Measurements from ENCODE around the gene WSB1.

Gene WSB1

GRCh38 chr17:27295945-27296344 lies 2.0 kb downstream of the WSB1 start:
- Histone ChIP-seq H3K4me2 (ENCODE audit: low read depth, low read length, poor library complexity, severe bottlenecking) (peak overlapping the region; percentile 73), H3K79me2 (ENCODE audit: insufficient read depth, low read length) (peaks cover 70% of the 10 kb centered on the region), H3K4me3 (ENCODE audit: low read length, poor library complexity, severe bottlenecking) (peak overlapping the region; percentile 98), H3F3A (ENCODE audit: low read depth) (no peaks in the 10 kb centered on the region), H3K9ac (ENCODE audit: low read depth, low read length, poor library complexity, severe bottlenecking) (peak overlapping the region; percentile 96), H3K9me3 (ENCODE audit: insufficient read depth, low read depth, low read length) (no peaks in the 10 kb centered on the region), H3K27me3 (ENCODE audit: insufficient read depth, low read length, poor library complexity, severe bottlenecking) (no peaks in the 10 kb centered on the region), H3K36me3 (ENCODE audit: insufficient read depth, low read length) (no peaks in the 10 kb centered on the region), H3K9me2 (replicated peaks; ENCODE audit: low read depth, low read length) (no peaks in the 10 kb centered on the region), H3K4me1 (ENCODE audit: insufficient read depth, low read length, poor library complexity, severe bottlenecking) (peaks cover 47% of the 10 kb centered on the region), H2AFZ (ENCODE audit: low read length) (no peak overlapping the region), H4K20me1 (ENCODE audit: insufficient read depth, low read length, poor library complexity, severe bottlenecking) (peaks cover 65% of the 10 kb centered on the region)
- no peak for TF ChIP-seq CTCF (conservative IDR thresholded peaks at IDR 0.05; ENCODE audit: low read length)

DNA sequence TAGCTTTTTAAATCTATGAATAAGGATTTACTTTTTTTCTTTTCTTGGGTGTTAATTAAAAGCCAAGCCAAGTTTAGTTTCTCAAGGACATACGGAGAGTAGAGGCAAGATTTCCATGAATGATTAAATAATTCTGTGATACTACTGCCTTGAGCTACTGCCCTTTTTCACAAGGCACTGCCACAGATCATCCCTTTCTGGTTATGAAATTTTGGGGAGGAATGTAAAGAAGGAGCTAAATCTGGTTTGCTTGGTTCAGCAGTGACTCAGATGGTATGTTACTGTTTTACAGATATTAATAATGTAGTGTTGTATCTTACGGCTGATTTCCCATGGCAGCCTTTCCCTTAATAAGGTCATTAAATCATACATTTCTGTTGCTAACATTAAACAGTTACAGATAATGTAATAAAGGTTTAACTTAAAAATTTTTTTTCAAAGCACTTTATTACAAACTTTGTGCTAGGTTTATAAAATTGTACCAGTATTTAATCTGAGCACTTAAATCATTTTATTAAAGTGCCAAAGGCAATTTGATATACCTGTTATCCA lies 2.6 kb downstream of the WSB1 start:
- Histone ChIP-seq H3K9me3 (ENCODE audit: insufficient read depth, low read depth, low read length) (no peaks in the 10 kb centered on the region), H3K27me3 (ENCODE audit: insufficient read depth, low read length, poor library complexity, severe bottlenecking) (no peaks in the 10 kb centered on the region), H2AFZ (ENCODE audit: low read length) (no peak overlapping the region), H3K79me2 (ENCODE audit: insufficient read depth, low read length) (peaks cover 76% of the 10 kb centered on the region), H4K20me1 (ENCODE audit: insufficient read depth, low read length, poor library complexity, severe bottlenecking) (peaks cover 71% of the 10 kb centered on the region), H3K4me3 (ENCODE audit: low read length, poor library complexity, severe bottlenecking) (peak overlapping the region; percentile 98), H3K36me3 (ENCODE audit: insufficient read depth, low read length) (no peaks in the 10 kb centered on the region), H3F3A (ENCODE audit: low read depth) (no peaks in the 10 kb centered on the region), H3K9ac (ENCODE audit: low read depth, low read length, poor library complexity, severe bottlenecking) (peak overlapping the region; percentile 96), H3K4me1 (ENCODE audit: insufficient read depth, low read length, poor library complexity, severe bottlenecking) (peaks cover 53% of the 10 kb centered on the region), H3K9me2 (replicated peaks; ENCODE audit: low read depth, low read length) (no peaks in the 10 kb centered on the region), H3K4me2 (ENCODE audit: low read depth, low read length, poor library complexity, severe bottlenecking) (peak overlapping the region; percentile 73)
- TF ChIP-seq EZH2phosphoT487 (IDR thresholded peaks at IDR 0.05; ENCODE audit: borderline replicate concordance): no peak
- TF ChIP-seq CTCF (conservative IDR thresholded peaks at IDR 0.05; ENCODE audit: low read length): no peak

DNA sequence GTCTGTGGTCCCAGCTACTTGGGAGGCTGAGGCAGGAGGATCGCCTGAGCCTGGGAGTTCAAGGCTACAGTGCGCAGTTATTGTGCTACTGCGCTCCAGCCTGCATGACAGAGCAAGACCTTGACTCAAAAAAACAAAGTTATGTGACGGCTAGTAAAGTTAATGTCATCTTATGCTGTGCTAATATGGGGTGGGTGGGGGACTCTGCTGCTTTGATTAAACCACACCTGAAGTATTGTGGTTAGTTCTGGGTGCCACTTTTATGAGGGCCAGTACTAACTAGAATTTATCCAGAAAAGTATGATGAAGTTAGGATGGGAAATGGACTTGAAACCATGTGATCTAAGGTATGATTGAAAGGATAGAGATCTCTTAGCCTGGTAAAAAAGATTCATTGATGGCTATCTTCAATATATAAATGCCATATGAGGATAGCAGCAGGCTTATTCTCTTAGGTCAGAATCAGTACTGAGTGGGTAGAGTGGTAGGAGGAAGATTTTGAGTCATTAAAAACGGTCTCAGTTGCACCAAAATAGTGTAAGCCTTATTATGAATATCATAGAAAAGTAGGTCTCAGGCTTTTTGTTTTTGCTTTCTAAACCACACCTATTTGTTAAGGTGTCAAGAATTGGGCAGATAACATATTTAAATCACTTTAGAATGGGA lies 5.6 kb downstream of the WSB1 start:
- H3K9me2 ChIP-seq (replicated peaks; ENCODE audit: low read depth, low read length): no peaks in the 10 kb centered on the region
- H3K4me3 ChIP-seq (ENCODE audit: low read length, poor library complexity, severe bottlenecking): peak overlapping the region; percentile 98
- peaks cover 17% of the 10 kb centered on the region for H3K36me3 ChIP-seq (ENCODE audit: insufficient read depth, low read length)
- peaks cover 100% of the 10 kb centered on the region for H3K79me2 ChIP-seq (ENCODE audit: insufficient read depth, low read length)
- H3K4me2 ChIP-seq (ENCODE audit: low read depth, low read length, poor library complexity, severe bottlenecking): peak overlapping the region; percentile 73
- H4K20me1 ChIP-seq (ENCODE audit: insufficient read depth, low read length, poor library complexity, severe bottlenecking): peaks cover 95% of the 10 kb centered on the region
- H2AFZ ChIP-seq (ENCODE audit: low read length): no peak overlapping the region
- no peaks in the 10 kb centered on the region for H3K27me3 ChIP-seq (ENCODE audit: insufficient read depth, low read length, poor library complexity, severe bottlenecking)
- H3K9me3 ChIP-seq (ENCODE audit: insufficient read depth, low read depth, low read length): no peaks in the 10 kb centered on the region
- H3F3A ChIP-seq (ENCODE audit: low read depth): no peaks in the 10 kb centered on the region
- peaks cover 61% of the 10 kb centered on the region for H3K4me1 ChIP-seq (ENCODE audit: insufficient read depth, low read length, poor library complexity, severe bottlenecking)
- H3K9ac ChIP-seq (ENCODE audit: low read depth, low read length, poor library complexity, severe bottlenecking): peak overlapping the region; percentile 24
- no peak for TF ChIP-seq EZH2phosphoT487 (IDR thresholded peaks at IDR 0.05; ENCODE audit: borderline replicate concordance)
- TF ChIP-seq CTCF (conservative IDR thresholded peaks at IDR 0.05; ENCODE audit: low read length): no peak
